HG03095 (cell line): Measurements from ENCODE around the gene IMPA2.
"Not testable (repeated sequence)": the region's sequence is repeated elsewhere in the genome, so short reads cannot be mapped to it uniquely, and the experiment has no call there.

Source experiments
- ATAC-seq: cut with Tn5 transposase; IDR thresholded peaks from one replicate; pipeline ENCODE4 v1.9.1; 2021; ENCODE audit warnings: moderate library complexity; ENCODE audit not compliant: unreplicated experiment

The IMPA2 gene

GRCh38 chr18:12027046-12027445 is 45.7 kb downstream of the IMPA2 start:
- no peak for ATAC-seq

GRCh38 chr18:12027480-12027879 is 46.2 kb downstream of the IMPA2 start:
- no peak for ATAC-seq

GRCh38 chr18:12028040-12028628 is 46.8 kb downstream of the IMPA2 start:
- no peak for ATAC-seq

GRCh38 chr18:12028674-12029073 is 47.4 kb downstream of the IMPA2 start:
- no peak for ATAC-seq

GRCh38 chr18:12029786-12030584 is 48.7 kb downstream of the IMPA2 start:
- ATAC-seq: no peak

GRCh38 chr18:12030670-12031069 is 49.4 kb downstream of the IMPA2 start:
- ATAC-seq: no peak

GRCh38 chr18:12031181-12031580 is 49.9 kb downstream of the IMPA2 start:
- ATAC-seq: no peak

GRCh38 chr18:12031846-12032245 is 50.5 kb downstream of the IMPA2 start:
- no peak for ATAC-seq

GRCh38 chr18:12032786-12033642 is 51.7 kb downstream of the IMPA2 start:
- no peak for ATAC-seq

- ATAC-seq: no peak
Observed at GRCh38 chr18:12033643-12034025, 52.3 kb downstream of the IMPA2 start.

GRCh38 chr18:12034241-12035100 is 53.2 kb downstream of the IMPA2 start:
- no peak for ATAC-seq

- no peak for ATAC-seq
Observed at GRCh38 chr18:12035481-12035880, 54.2 kb downstream of the IMPA2 start.

- ATAC-seq: no peak
Observed at GRCh38 chr18:12036201-12036751, 55.0 kb downstream of the IMPA2 start.

GRCh38 chr18:12038082-12038638 is 56.9 kb downstream of the IMPA2 start:
- ATAC-seq: no peak

- ATAC-seq: peak; percentile 76
Observed at GRCh38 chr18:12038639-12039539, 57.6 kb downstream of the IMPA2 start.

GRCh38 chr18:12039540-12039930 is 58.2 kb downstream of the IMPA2 start:
- not testable (repeated sequence) for ATAC-seq

GRCh38 chr18:12041561-12041960 is 60.3 kb downstream of the IMPA2 start:
- ATAC-seq: no peak

- ATAC-seq: no peak
Observed at GRCh38 chr18:12043811-12044210, 62.5 kb downstream of the IMPA2 start.

GRCh38 chr18:12044591-12044990 is 63.3 kb downstream of the IMPA2 start:
- no peak for ATAC-seq
